ENCODE data around the gene MAPRE2.

DNA sequence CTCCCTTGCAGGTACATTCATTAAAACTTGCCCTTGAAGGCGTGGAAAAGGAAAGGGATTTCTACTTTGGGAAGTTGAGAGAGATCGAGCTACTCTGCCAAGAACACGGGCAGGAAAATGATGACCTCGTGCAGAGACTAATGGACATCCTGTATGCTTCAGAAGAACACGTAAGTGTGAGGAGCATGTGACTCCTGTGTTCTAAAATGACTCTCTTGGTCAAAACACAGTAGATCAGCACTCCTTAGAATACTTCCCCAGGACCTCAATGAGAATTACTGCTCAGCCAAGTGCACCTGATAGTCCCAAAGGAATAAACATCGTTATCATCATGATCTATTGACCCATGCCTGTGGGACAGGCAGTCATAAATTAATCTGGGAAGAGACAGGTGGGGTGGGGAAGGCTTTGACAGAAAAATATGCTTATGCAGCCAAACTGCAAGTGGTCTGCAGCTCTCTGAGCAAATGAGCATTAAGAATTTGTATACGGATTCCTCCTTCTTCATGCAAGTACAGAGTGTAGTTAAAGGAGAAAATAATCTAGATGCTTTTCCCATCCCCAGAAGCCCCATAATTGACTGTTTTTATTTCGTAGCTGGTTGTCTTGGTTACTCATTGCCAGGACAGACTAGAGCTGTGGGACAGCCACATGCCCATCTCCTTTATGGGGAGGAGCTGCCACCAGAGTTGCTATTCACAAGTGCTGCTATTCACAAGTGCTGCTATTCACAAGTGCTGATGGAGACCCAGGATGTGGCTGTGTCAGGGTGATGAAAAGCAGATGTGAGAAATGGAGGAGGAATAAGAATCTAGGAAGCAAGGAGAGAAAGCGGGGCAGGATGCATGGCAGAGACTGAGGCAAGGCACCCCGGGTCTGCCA lies 91.0 kb downstream of the MAPRE2 start:
- TF ChIP-seq EGR1 (IDR thresholded peaks at IDR 0.05): no peak
- TF ChIP-seq, protein P1, sequence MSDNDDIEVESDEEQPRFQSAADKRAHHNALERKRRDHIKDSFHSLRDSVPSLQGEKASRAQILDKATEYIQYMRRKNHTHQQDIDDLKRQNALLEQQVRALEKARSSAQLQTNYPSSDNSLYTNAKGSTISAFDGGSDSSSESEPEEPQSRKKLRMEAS (IDR thresholded peaks at IDR 0.05): no peak
- TF ChIP-seq EP300 (IDR thresholded peaks at IDR 0.05; ENCODE audit: borderline replicate concordance): no peak
- TF ChIP-seq, protein P2, sequence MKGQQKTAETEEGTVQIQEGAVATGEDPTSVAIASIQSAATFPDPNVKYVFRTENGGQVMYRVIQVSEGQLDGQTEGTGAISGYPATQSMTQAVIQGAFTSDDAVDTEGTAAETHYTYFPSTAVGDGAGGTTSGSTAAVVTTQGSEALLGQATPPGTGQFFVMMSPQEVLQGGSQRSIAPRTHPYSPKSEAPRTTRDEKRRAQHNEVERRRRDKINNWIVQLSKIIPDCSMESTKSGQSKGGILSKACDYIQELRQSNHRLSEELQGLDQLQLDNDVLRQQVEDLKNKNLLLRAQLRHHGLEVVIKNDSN (IDR thresholded peaks at IDR 0.05): no peak
- no peak for TF ChIP-seq RAD21 (IDR thresholded peaks at IDR 0.05; ENCODE audit: low read depth)
- no peak for TF ChIP-seq TEAD4 (IDR thresholded peaks at IDR 0.05)
- TF ChIP-seq CEBPB (IDR thresholded peaks at IDR 0.05): no peak
- no peak for TF ChIP-seq CREB1 (IDR thresholded peaks at IDR 0.05; ENCODE audit: low read depth)
- TF ChIP-seq REST (IDR thresholded peaks at IDR 0.05; ENCODE audit: low read depth): no peak
